HEK293 (cell line): ENCODE results near the gene TTF1.

Source experiments
- CTCF ChIA-PET: fragments of 350-600 bp; formaldehyde crosslinking; extraction: SDS; loops from one replicate; lab custom pipeline; 2021; ENCODE audit warnings: antibody characterized with exemption; lab: Yijun Ruan, JAX
- POLR2A ChIA-PET: fragments of 300-600 bp; formaldehyde crosslinking; extraction: SDS; loops from one replicate; lab custom pipeline; 2020; ENCODE audit warnings: antibody characterized with exemption, inconsistent platforms; lab: Yijun Ruan, JAX
- H3K27ac ChIP-seq: fragments of 200-500 bp; sonication (Bioruptor generic); 2 replicates; pipeline ENCODE4 v1.5.1; 2014; ENCODE audit warnings: low read depth, low read length, control low read depth, inconsistent platforms; ENCODE audit errors: extremely low read depth
- H3K36me3 ChIP-seq, 2 experiments: fragments of 200-500 bp in 1 of 2; sonication (Bioruptor generic) in 1 of 2; 1 replicate in 1 of 2; 2 replicates in 1 of 2; pipeline ENCODE4 v1.5.1; 2014 to 2017; ENCODE audit warnings: inconsistent platforms in 2 of 2, low read length in 2 of 2; ENCODE audit not compliant: control insufficient read depth in 2 of 2, insufficient read depth in 1 of 2
- H3K4me1 ChIP-seq: fragments of 200-500 bp; sonication (Bioruptor generic); 2 replicates; pipeline ENCODE4 v1.5.1; 2014; ENCODE audit warnings: mild to moderate bottlenecking, low read length, inconsistent platforms; ENCODE audit not compliant: control insufficient read depth, insufficient read depth
- H3K4me3 ChIP-seq: 2 replicates; pipeline ENCODE4 v1.5.1; 2011; ENCODE audit warnings: low read depth, mild to moderate bottlenecking, control low read depth, low read length, moderate library complexity
- H3K9me3 ChIP-seq: fragments of 200-500 bp; sonication (Bioruptor generic); 2 replicates; pipeline ENCODE4 v1.5.1; 2014; ENCODE audit warnings: low read depth, low read length, inconsistent platforms; ENCODE audit not compliant: control insufficient read depth, insufficient read depth
- KLF10 ChIP-seq: fragments of 450-650 bp; IDR thresholded peaks from 2 replicates; pipeline ENCODE4 v1.5.1; 2018; ENCODE audit warnings: missing biosample characterization, mild to moderate bottlenecking, missing genetic modification characterization
- ZBTB1 ChIP-seq: fragments of 450-650 bp; formaldehyde crosslinking; IDR thresholded peaks from 2 replicates; pipeline ENCODE4 v1.5.1; 2016; ENCODE audit warnings: missing biosample characterization, missing genetic modification characterization
- ZBTB17 ChIP-seq: fragments of 450-650 bp; formaldehyde crosslinking; IDR thresholded peaks from 2 replicates; pipeline ENCODE4 v1.5.1; 2016; ENCODE audit warnings: missing biosample characterization, missing genetic modification characterization
- ZBTB8A ChIP-seq: fragments of 450-650 bp; formaldehyde crosslinking; IDR thresholded peaks from 2 replicates; pipeline ENCODE4 v1.5.1; 2016; ENCODE audit warnings: missing biosample characterization, missing genetic modification characterization
- ZFP3 ChIP-seq: fragments of 450-650 bp; formaldehyde crosslinking; IDR thresholded peaks from 2 replicates; pipeline ENCODE4 v1.5.1; 2016; ENCODE audit warnings: low read depth, missing biosample characterization, missing genetic modification characterization
- ZNF2 ChIP-seq: fragments of 450-650 bp; formaldehyde crosslinking; IDR thresholded peaks from 2 replicates; pipeline ENCODE4 v1.5.1; 2016; ENCODE audit warnings: missing biosample characterization, missing genetic modification characterization
- ZNF394 ChIP-seq: fragments of 450-650 bp; formaldehyde crosslinking; IDR thresholded peaks from 2 replicates; pipeline ENCODE4 v1.5.1; 2016; ENCODE audit warnings: missing biosample characterization, missing genetic modification characterization, mild to moderate bottlenecking, moderate library complexity, borderline replicate concordance
- ZNF521 ChIP-seq: fragments of 450-650 bp; formaldehyde crosslinking; IDR thresholded peaks from 2 replicates; pipeline ENCODE4 v1.5.1; 2017; ENCODE audit warnings: missing biosample characterization, mild to moderate bottlenecking, missing genetic modification characterization
- ZNF529 ChIP-seq: fragments of 450-650 bp; formaldehyde crosslinking; IDR thresholded peaks from 2 replicates; pipeline ENCODE4 v1.5.1; 2017; ENCODE audit warnings: missing genetic modification characterization, missing biosample characterization; ENCODE audit not compliant: insufficient replicate concordance
- ZNF530 ChIP-seq: fragments of 450-650 bp; formaldehyde crosslinking; IDR thresholded peaks from 2 replicates; pipeline ENCODE4 v1.5.1; 2016; ENCODE audit warnings: low read depth, missing biosample characterization, missing genetic modification characterization
- ZNF600 ChIP-seq: fragments of 450-650 bp; formaldehyde crosslinking; IDR thresholded peaks from 2 replicates; pipeline ENCODE4 v1.5.1; 2016; ENCODE audit warnings: missing biosample characterization, missing genetic modification characterization
- TF ChIP-seq, protein P1 (sequence below): fragments of 450-650 bp; formaldehyde crosslinking; conservative IDR thresholded peaks from 2 replicates; pipeline ENCODE4 v1.5.1; 2016; ENCODE audit warnings: low read depth, missing biosample characterization, missing genetic modification characterization
- TF ChIP-seq, protein P2 (sequence below): fragments of 450-650 bp; formaldehyde crosslinking; IDR thresholded peaks from 2 replicates; pipeline ENCODE4 v1.5.1; 2016; ENCODE audit warnings: missing biosample characterization, missing genetic modification characterization
- TF ChIP-seq, protein P3 (sequence below): fragments of 450-650 bp; formaldehyde crosslinking; conservative IDR thresholded peaks from 2 replicates; pipeline ENCODE4 v1.5.1; 2016; ENCODE audit warnings: low read depth, missing biosample characterization, missing genetic modification characterization
- TF ChIP-seq, protein P4 (sequence below): fragments of 450-650 bp; formaldehyde crosslinking; IDR thresholded peaks from 2 replicates; pipeline ENCODE4 v1.5.1; 2016; ENCODE audit warnings: missing biosample characterization, missing genetic modification characterization
- TF ChIP-seq, protein P5 (sequence below): fragments of 450-650 bp; formaldehyde crosslinking; IDR thresholded peaks from 2 replicates; pipeline ENCODE4 v1.5.1; 2017; ENCODE audit warnings: missing biosample characterization, missing genetic modification characterization

TTF1 gene, protein sequence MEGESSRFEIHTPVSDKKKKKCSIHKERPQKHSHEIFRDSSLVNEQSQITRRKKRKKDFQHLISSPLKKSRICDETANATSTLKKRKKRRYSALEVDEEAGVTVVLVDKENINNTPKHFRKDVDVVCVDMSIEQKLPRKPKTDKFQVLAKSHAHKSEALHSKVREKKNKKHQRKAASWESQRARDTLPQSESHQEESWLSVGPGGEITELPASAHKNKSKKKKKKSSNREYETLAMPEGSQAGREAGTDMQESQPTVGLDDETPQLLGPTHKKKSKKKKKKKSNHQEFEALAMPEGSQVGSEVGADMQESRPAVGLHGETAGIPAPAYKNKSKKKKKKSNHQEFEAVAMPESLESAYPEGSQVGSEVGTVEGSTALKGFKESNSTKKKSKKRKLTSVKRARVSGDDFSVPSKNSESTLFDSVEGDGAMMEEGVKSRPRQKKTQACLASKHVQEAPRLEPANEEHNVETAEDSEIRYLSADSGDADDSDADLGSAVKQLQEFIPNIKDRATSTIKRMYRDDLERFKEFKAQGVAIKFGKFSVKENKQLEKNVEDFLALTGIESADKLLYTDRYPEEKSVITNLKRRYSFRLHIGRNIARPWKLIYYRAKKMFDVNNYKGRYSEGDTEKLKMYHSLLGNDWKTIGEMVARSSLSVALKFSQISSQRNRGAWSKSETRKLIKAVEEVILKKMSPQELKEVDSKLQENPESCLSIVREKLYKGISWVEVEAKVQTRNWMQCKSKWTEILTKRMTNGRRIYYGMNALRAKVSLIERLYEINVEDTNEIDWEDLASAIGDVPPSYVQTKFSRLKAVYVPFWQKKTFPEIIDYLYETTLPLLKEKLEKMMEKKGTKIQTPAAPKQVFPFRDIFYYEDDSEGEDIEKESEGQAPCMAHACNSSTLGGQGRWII

DNA sequence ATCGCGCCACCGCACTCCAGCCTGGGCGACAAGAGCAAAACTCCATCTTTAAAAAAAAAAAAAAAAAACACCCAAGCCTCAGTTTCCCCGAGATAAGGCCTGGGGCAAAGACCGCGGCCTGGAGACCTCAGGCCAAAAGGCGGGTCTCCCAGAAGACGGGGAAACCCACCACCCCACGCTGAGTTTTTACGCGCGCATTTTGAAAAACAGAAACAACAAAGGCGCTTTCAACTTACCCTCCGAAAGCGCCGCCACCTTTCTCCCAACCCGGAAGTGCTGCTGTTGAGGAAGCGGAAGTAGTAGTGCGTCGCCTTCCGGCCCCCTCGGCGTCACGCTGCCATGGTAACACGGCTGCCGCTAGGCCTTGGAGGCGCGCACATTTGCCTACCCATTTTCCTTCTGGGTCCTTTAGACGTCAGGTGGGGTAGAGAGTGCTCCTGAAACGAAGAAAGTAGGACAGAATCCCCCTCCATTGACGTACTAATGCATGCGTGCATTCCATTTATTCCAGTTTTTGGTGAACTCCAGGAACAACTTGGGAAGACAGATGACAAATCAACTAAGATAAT, at the start of gene TTF1:
TSS of gene TTF1 (minus strand) at position 287 of the 569 bp plus-strand sequence. CDS start 4,019 bp downstream, outside the sequence.
- Histone ChIP-seq H3K27ac (no peak within 1 kb of the TSS; the same call in 1 of the 2 replicates), H3K9me3 (no peaks in the 10 kb centered on the region), H3K36me3 (peaks cover 12 to 18% of the 10 kb centered on the region in 2 experiments), H3K4me3 (peak within 1 kb of the TSS; percentile 59), H3K4me1 (no peaks in the 10 kb centered on the region)
- ChIA-PET CTCF (no interaction called here), POLR2A (interaction anchor here (0.7 kb wide), 2 partner anchors 24 to 57 kb away, joined by 4 to 5 read pairs; no protein-coding TSS in a partner anchor)
- no peak for TF ChIP-seq ZNF530
- TF ChIP-seq ZNF394 (tag by site-specific recombination): 0 out of 2 replicates have a peak, but pooled peaks have one; percentile 11
- no peak for TF ChIP-seq ZNF600
- TF ChIP-seq ZBTB1: no peak
- peak; percentile 48; the same call in 1 of the 2 replicates for TF ChIP-seq ZNF2 (tag by site-specific recombination)
- no peak; the same call in 1 of the 2 replicates for TF ChIP-seq ZBTB17 (tag by site-specific recombination)
- TF ChIP-seq, protein P1, sequence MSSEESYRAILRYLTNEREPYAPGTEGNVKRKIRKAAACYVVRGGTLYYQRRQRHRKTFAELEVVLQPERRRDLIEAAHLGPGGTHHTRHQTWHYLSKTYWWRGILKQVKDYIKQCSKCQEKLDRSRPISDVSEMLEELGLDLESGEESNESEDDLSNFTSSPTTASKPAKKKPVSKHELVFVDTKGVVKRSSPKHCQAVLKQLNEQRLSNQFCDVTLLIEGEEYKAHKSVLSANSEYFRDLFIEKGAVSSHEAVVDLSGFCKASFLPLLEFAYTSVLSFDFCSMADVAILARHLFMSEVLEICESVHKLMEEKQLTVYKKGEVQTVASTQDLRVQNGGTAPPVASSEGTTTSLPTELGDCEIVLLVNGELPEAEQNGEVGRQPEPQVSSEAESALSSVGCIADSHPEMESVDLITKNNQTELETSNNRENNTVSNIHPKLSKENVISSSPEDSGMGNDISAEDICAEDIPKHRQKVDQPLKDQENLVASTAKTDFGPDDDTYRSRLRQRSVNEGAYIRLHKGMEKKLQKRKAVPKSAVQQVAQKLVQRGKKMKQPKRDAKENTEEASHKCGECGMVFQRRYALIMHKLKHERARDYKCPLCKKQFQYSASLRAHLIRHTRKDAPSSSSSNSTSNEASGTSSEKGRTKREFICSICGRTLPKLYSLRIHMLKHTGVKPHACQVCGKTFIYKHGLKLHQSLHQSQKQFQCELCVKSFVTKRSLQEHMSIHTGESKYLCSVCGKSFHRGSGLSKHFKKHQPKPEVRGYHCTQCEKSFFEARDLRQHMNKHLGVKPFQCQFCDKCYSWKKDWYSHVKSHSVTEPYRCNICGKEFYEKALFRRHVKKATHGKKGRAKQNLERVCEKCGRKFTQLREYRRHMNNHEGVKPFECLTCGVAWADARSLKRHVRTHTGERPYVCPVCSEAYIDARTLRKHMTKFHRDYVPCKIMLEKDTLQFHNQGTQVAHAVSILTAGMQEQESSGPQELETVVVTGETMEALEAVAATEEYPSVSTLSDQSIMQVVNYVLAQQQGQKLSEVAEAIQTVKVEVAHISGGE (tag by site-specific recombination): peak; percentile 92
- TF ChIP-seq, protein P2, sequence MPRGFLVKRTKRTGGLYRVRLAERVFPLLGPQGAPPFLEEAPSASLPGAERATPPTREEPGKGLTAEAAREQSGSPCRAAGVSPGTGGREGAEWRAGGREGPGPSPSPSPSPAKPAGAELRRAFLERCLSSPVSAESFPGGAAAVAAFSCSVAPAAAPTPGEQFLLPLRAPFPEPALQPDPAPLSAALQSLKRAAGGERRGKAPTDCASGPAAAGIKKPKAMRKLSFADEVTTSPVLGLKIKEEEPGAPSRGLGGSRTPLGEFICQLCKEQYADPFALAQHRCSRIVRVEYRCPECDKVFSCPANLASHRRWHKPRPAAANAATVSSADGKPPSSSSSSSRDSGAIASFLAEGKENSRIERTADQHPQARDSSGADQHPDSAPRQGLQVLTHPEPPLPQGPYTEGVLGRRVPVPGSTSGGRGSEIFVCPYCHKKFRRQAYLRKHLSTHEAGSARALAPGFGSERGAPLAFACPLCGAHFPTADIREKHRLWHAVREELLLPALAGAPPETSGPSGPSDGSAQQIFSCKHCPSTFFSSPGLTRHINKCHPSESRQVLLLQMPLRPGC (tag by site-specific recombination): no peak
- TF ChIP-seq, protein P3, sequence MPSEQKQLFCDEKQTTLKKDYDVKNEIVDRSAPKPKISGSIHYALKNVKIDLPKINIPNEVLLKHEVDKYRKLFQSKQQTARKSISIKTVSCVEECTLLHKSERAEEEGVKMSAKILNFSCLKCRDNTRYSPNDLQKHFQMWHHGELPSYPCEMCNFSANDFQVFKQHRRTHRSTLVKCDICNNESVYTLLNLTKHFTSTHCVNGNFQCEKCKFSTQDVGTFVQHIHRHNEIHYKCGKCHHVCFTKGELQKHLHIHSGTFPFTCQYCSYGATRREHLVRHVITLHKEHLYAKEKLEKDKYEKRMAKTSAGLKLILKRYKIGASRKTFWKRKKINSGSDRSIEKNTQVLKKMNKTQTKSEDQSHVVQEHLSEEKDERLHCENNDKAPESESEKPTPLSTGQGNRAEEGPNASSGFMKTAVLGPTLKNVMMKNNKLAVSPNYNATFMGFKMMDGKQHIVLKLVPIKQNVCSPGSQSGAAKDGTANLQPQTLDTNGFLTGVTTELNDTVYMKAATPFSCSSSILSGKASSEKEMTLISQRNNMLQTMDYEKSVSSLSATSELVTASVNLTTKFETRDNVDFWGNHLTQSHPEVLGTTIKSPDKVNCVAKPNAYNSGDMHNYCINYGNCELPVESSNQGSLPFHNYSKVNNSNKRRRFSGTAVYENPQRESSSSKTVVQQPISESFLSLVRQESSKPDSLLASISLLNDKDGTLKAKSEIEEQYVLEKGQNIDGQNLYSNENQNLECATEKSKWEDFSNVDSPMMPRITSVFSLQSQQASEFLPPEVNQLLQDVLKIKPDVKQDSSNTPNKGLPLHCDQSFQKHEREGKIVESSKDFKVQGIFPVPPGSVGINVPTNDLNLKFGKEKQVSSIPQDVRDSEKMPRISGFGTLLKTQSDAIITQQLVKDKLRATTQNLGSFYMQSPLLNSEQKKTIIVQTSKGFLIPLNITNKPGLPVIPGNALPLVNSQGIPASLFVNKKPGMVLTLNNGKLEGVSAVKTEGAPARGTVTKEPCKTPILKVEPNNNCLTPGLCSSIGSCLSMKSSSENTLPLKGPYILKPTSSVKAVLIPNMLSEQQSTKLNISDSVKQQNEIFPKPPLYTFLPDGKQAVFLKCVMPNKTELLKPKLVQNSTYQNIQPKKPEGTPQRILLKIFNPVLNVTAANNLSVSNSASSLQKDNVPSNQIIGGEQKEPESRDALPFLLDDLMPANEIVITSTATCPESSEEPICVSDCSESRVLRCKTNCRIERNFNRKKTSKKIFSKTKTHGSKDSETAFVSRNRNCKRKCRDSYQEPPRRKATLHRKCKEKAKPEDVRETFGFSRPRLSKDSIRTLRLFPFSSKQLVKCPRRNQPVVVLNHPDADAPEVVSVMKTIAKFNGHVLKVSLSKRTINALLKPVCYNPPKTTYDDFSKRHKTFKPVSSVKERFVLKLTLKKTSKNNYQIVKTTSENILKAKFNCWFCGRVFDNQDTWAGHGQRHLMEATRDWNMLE (tag by site-specific recombination): peak; percentile 99
- TF ChIP-seq, protein P4, sequence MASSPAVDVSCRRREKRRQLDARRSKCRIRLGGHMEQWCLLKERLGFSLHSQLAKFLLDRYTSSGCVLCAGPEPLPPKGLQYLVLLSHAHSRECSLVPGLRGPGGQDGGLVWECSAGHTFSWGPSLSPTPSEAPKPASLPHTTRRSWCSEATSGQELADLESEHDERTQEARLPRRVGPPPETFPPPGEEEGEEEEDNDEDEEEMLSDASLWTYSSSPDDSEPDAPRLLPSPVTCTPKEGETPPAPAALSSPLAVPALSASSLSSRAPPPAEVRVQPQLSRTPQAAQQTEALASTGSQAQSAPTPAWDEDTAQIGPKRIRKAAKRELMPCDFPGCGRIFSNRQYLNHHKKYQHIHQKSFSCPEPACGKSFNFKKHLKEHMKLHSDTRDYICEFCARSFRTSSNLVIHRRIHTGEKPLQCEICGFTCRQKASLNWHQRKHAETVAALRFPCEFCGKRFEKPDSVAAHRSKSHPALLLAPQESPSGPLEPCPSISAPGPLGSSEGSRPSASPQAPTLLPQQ (tag by site-specific recombination): no peak
- 0 out of 2 replicates have a peak, but pooled peaks have one; percentile 16 for TF ChIP-seq ZFP3 (tag by site-specific recombination)
- TF ChIP-seq ZNF521 (tag by site-specific recombination): no peak
- no peak for TF ChIP-seq ZNF529 (tag by site-specific recombination)
- TF ChIP-seq, protein P5, sequence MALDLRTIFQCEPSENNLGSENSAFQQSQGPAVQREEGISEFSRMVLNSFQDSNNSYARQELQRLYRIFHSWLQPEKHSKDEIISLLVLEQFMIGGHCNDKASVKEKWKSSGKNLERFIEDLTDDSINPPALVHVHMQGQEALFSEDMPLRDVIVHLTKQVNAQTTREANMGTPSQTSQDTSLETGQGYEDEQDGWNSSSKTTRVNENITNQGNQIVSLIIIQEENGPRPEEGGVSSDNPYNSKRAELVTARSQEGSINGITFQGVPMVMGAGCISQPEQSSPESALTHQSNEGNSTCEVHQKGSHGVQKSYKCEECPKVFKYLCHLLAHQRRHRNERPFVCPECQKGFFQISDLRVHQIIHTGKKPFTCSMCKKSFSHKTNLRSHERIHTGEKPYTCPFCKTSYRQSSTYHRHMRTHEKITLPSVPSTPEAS (tag by site-specific recombination): no peak
- TF ChIP-seq KLF10: 0 out of 2 replicates have a peak, but pooled peaks have one; percentile 36
- TF ChIP-seq ZBTB8A (tag by site-specific recombination): 0 out of 2 replicates have a peak, but pooled peaks have one; percentile 20
